GM12873 (cell line): ENCODE data around the gene VASH1.

ENCODE experiments used
- TF ChIP-seq, protein P1 (sequence below): IDR thresholded peaks from 2 replicates; pipeline ENCODE4 v1.5.1; 2012; ENCODE audit warnings: low read depth, mild to moderate bottlenecking, moderate library complexity, low read length, control low read depth; ENCODE audit not compliant: insufficient read depth; ENCODE audit errors: missing control alignments

Gene VASH1

DNA sequence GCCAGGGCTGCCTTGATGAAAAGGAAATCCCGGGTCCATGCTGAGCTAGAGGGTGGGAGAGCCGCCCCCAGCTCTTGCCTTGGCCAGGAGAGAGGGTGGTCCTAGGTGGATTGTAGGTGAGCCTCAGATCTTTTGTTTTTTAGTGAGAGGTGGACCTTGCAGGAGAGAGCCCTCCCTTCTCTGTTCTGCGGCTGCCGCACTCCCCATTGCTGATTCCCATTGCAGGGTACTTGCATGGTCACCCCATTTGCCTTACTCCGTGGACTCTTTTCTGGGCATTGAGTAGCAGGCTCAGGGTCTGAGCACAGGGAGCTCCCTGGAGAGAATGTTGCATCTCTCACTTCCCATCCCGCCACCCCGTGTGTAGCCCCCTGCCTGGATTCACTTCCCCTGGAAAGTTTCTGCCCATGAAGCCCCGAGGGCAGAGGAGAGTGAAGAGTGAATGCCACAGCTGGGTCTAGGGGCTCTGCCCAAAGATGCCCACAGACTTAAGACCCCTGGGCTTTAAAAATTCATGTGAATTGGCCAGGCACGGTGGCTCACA, 10.2 kb downstream of the VASH1 start:
- TF ChIP-seq, protein P1, sequence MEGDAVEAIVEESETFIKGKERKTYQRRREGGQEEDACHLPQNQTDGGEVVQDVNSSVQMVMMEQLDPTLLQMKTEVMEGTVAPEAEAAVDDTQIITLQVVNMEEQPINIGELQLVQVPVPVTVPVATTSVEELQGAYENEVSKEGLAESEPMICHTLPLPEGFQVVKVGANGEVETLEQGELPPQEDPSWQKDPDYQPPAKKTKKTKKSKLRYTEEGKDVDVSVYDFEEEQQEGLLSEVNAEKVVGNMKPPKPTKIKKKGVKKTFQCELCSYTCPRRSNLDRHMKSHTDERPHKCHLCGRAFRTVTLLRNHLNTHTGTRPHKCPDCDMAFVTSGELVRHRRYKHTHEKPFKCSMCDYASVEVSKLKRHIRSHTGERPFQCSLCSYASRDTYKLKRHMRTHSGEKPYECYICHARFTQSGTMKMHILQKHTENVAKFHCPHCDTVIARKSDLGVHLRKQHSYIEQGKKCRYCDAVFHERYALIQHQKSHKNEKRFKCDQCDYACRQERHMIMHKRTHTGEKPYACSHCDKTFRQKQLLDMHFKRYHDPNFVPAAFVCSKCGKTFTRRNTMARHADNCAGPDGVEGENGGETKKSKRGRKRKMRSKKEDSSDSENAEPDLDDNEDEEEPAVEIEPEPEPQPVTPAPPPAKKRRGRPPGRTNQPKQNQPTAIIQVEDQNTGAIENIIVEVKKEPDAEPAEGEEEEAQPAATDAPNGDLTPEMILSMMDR: no peak

DNA sequence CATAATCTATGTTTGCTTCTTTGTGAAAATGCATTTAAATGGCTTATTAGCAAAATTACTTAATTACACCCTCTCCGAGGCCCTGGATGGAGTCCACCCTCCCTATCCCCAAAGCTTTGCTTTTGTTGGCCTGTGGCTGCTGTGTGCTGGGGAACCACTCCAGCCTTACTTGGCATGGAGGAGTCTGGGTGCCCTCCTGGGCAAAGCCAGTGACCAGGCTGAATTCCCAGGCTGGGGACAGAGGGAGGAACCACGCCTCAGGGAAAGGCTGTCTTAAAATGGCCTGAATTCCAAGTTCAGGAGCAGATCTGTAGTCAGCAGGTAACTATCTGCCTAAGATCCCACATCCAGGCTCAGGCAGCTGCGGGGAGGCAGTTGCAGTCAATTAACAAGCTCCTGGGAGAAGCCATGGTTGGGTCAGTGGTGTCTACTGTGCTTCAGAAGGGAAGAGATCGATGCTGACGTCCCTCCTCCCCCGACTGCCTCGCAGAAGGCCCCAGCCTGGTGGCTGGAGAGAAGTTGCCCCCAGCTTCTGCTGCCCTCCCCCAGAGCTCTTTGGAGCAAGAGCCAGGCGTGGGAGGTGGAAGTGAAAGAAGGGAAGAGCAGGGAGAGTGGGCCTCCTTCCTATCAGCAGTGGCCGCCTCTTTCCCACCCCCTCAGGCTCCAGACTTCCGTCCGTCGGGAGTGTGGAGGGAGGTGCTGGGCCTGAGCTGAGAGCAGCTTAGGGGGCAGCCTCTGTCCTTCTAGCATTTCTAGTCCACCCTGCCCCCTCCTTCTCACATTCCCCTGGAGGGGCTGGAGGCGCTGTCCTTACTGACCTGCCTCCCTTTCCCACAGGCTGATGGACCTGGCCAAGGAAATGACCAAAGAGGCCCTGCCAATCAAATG, 11.3 kb downstream of the VASH1 start:
- TF ChIP-seq, protein P1: no peak

DNA sequence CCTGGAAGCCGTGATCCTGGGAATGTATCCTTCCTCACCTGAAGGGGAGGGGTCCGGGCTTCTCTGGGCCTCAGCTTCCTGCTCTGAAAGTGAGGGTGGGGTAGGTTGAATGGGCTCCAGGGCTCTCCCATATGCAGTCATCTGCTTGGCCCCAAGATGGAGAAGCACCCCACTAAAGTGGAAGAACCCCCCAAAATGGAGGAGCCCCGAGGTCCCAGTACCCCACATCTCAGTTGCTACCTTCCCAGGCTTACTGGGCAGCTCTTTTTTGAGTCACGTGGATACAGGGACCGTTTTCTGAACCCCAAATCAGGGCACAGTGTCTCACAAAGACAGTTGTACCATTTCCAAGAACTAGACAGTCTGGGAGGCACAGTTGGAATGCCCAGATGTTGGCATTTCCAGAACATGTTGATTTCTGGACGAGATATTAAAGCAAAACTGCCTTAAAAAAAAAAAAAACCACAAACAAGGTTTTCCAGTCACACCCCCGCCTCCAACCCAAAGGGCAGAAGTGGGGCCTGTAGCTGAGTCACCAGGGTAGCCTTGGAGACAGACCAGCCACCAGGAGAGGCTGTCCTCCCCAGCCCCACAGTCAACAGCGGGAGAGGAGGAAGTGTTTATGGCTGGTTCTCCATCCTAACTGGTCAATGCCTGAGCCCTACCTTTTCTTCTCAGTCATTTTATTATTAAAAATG, 12.1 kb downstream of the VASH1 start:
- TF ChIP-seq, protein P1: no peak

DNA sequence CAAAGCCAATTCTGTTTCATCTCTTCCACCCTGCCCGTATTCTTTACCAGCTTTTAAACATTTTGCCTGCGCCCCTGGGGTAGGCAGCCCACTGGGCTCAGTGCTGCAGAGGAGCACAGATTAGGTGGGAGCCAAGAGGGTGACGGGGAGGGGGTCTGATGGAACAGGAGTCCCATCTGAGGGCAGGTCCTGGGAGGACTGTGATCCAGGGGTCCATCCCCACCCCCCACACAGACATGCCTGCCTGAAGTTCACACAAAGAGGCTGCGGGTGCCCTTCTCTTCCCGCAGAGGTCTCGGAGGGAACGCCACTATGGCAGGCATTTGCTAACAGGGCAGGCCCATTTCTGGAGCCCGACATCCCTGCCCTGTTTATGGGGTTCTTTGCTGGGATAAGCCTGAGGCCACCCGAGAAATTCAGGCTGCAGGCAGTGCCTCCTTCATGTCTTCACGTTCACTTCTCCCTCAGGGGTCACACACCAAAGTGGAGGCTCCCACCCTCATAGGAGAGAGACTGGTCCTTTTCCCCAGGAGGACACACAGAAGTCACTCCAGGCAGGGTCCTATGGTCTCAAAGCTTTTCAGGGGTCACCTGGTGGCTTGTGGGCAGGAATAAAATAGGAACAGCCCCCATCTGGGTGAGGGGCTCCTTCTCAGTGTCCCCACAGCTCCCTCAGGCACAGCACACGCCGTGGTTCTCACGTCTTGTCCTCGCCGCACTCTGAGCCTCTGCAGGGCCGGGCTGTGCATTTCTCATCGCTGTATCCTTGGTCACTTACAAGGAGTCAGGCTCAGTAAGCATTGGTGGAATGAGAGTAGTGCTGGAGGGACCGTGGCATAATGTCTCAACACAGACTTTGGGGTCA, 12.9 kb downstream of the VASH1 start:
- TF ChIP-seq, protein P1: no peak

DNA sequence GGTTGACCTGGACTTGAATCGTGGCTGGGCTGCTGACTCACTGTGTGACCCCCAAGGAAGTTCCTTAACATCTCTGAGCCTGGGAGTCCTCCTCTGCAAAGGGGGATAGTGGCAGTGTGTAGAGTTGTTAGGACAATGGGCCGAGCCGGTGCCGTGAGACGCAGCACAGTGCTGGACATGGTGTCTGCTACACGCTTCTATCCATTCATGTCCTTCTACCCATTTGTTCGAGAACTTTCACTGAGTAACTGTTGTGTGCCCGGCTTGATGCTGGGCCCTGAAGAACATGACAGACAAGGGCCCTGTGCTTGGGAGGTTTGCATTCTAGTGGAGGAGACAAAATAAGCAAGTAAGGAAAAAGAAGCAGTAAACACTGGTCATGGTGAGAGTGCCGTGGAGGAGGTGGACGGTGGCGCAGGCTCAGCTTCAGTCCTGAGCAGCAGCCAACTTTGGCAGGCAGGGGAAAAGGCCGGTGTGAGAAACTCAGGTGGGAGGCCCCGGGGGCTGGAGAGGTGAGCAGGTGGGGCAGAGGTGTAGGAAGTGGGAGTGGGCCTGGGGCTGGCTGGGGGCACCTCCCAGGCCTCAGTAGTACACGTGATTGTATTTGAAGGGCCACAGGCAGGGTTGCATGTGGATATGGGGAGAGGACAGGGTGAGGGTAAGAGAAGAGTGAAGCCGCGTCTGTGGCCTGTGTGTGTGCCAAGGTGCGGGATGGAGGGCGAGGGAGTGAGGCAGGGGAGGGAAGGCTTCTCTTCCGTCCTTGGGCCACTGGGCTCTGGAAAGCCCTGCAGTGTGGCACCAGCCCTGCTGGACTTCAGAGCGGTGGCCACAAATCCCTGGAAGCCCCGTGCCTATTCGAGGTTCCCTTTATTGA, 13.8 kb downstream of the VASH1 start:
- TF ChIP-seq, protein P1: no peak

DNA sequence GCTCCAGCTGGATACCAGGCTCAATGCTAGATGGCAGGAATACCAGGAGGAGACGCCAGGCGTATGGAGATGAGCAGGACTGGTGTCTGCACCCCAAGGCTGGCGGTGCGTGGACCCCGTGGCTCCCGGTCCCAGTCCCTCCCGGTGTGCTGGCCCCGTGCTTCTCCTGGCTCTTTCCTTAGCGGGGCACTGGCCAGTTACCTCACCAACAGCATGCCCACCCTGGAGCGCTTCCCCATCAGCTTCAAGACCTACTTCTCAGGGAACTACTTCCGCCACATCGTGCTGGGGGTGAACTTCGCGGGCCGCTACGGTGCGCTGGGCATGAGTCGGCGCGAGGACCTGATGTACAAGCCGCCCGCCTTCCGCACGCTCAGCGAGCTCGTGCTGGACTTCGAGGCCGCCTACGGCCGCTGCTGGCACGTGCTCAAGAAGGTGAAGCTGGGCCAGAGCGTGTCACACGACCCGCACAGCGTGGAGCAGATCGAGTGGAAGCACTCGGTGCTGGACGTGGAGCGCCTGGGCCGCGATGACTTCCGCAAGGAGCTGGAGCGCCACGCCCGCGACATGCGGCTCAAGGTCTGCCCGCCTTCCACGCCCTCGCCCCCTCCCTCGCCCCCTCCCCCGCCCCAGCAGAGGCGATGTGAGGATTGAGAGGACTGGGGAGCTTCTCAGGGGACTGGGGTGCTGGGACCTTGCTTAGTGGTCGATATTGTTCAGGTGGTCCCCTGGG, 14.6 kb downstream of the VASH1 start:
- TF ChIP-seq, protein P1: no peak
